Measurements from ENCODE around the gene POR.

DNA sequence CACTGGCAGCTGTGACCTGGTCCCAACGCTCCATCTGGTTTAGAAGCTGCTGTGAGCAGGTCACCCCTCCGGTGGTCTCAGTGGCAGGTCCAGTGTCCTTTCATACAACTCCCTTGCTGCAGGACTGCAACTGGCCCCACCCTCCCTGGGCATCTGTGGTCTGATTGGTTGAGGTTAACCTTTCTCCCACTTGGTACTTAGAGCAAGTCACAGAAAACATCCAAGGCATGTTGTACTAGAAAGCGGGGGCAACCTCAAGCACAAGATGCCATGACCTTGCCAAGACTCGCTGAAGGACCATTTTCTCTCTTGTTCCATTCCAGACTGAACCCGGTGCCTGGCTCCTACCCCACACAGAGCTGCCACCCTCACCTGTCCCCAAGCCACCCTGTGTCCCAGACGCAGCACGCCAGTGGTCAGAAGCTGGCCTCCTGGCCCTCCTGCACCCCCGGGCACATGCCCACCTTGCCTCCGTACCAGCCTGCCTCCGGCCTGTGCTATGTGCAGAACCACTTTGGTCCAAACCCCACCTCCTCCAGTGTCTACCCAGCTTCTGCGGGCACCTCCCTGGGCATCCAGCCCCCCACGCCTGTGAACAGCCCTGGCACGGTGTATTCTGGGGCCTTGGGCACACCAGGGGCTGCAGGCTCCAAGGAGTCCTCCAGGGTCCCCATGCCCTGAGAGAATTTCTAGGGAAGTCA lies 27.1 kb upstream of the POR start:
- TF ChIP-seq, protein P1, sequence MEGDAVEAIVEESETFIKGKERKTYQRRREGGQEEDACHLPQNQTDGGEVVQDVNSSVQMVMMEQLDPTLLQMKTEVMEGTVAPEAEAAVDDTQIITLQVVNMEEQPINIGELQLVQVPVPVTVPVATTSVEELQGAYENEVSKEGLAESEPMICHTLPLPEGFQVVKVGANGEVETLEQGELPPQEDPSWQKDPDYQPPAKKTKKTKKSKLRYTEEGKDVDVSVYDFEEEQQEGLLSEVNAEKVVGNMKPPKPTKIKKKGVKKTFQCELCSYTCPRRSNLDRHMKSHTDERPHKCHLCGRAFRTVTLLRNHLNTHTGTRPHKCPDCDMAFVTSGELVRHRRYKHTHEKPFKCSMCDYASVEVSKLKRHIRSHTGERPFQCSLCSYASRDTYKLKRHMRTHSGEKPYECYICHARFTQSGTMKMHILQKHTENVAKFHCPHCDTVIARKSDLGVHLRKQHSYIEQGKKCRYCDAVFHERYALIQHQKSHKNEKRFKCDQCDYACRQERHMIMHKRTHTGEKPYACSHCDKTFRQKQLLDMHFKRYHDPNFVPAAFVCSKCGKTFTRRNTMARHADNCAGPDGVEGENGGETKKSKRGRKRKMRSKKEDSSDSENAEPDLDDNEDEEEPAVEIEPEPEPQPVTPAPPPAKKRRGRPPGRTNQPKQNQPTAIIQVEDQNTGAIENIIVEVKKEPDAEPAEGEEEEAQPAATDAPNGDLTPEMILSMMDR (conservative IDR thresholded peaks at IDR 0.05; ENCODE audit: low read depth, low read length), result no peak
- no peak for TF ChIP-seq EZH2 (IDR thresholded peaks at IDR 0.05; ENCODE audit: borderline replicate concordance, low read depth, low read length, poor library complexity, severe bottlenecking)

Data from A673 (cell line).